H9 (cell line): ENCODE results near the gene DNER. TPM values are rescaled to one million over a fixed set of nuclear protein-coding genes. Genes with fewer than 3 reads are reported as not detected.

Experiments used
- DNase-seq: peaks from one replicate; pipeline ENCODE4 v3.0.0-alpha.2; 2017
- H2AFZ ChIP-seq: one replicate; pipeline ENCODE4 v1.6.1; 2013; ENCODE audit warnings: mild to moderate bottlenecking, low read length, control low read depth, moderate library complexity
- H2AK5ac ChIP-seq: 2 replicates; pipeline ENCODE4 v1.6.1; 2013; ENCODE audit warnings: low read length, control low read depth, mixed read lengths; ENCODE audit not compliant: insufficient read length
- H2BK120ac ChIP-seq: one replicate; pipeline ENCODE4 v1.6.1; 2013; ENCODE audit warnings: low read depth, mild to moderate bottlenecking, low read length, control low read depth, inconsistent platforms; ENCODE audit not compliant: poor library complexity, severe bottlenecking
- H2BK12ac ChIP-seq: 2 replicates; pipeline ENCODE4 v1.6.1; 2013; ENCODE audit warnings: low read length, control low read depth, mixed read lengths, low read depth; ENCODE audit not compliant: insufficient read length
- H2BK15ac ChIP-seq: 2 replicates; pipeline ENCODE4 v1.6.1; 2013; ENCODE audit warnings: low read depth, low read length, control low read depth
- H2BK20ac ChIP-seq: one replicate; pipeline ENCODE4 v1.6.1; 2013; ENCODE audit warnings: low read depth, mild to moderate bottlenecking, low read length, control low read depth, inconsistent platforms; ENCODE audit not compliant: poor library complexity, severe bottlenecking
- H2BK5ac ChIP-seq: 2 replicates; pipeline ENCODE4 v1.6.1; 2013; ENCODE audit warnings: low read length, control low read depth, mixed read lengths; ENCODE audit not compliant: insufficient read length
- H3K14ac ChIP-seq: 2 replicates; pipeline ENCODE4 v1.6.1; 2013; ENCODE audit warnings: low read length, control low read depth; ENCODE audit not compliant: insufficient read depth
- H3K18ac ChIP-seq: 2 replicates; pipeline ENCODE4 v1.6.1; 2013; ENCODE audit warnings: low read depth, mild to moderate bottlenecking, mixed read lengths, low read length, control low read depth; ENCODE audit not compliant: insufficient read length
- H3K23ac ChIP-seq: 2 replicates; pipeline ENCODE4 v1.6.1; 2013; ENCODE audit warnings: low read length, control low read depth, mixed read lengths, low read depth; ENCODE audit not compliant: insufficient read length
- H3K23me2 ChIP-seq: 2 replicates; pipeline ENCODE4 v1.6.1; 2013; ENCODE audit warnings: low read depth, mild to moderate bottlenecking, mixed read lengths, low read length, control low read depth; ENCODE audit not compliant: insufficient read length, poor library complexity, severe bottlenecking
- H3K27ac ChIP-seq: 2 replicates; pipeline ENCODE4 v1.5.1; 2013; ENCODE audit warnings: low read length, control low read depth, mixed read lengths, low read depth; ENCODE audit not compliant: insufficient read length
- H3K27me3 ChIP-seq: 2 replicates; pipeline ENCODE4 v1.6.1; 2013; ENCODE audit warnings: low read length, control low read depth, inconsistent platforms; ENCODE audit not compliant: insufficient read depth
- H3K4ac ChIP-seq: 2 replicates; pipeline ENCODE4 v1.6.1; 2013; ENCODE audit warnings: low read depth, mild to moderate bottlenecking, control low read depth, inconsistent platforms, low read length, moderate library complexity
- H3K4me1 ChIP-seq: 2 replicates; pipeline ENCODE4 v1.6.1; 2013; ENCODE audit warnings: low read length, control low read depth, inconsistent platforms; ENCODE audit not compliant: insufficient read depth
- H3K4me2 ChIP-seq: 2 replicates; pipeline ENCODE4 v1.6.1; 2013; ENCODE audit warnings: low read length, control low read depth, mixed read lengths; ENCODE audit not compliant: insufficient read length, insufficient read depth
- H3K56ac ChIP-seq: 2 replicates; pipeline ENCODE4 v1.6.1; 2013; ENCODE audit warnings: low read depth, mild to moderate bottlenecking, mixed read lengths, low read length, control low read depth; ENCODE audit not compliant: insufficient read length
- H3K79me1 ChIP-seq: 2 replicates; pipeline ENCODE4 v1.6.1; 2013; ENCODE audit warnings: low read depth, mild to moderate bottlenecking, moderate library complexity, low read length, control low read depth, inconsistent platforms; ENCODE audit not compliant: insufficient read depth, poor library complexity, severe bottlenecking
- H3K79me2 ChIP-seq: 2 replicates; pipeline ENCODE4 v1.6.1; 2013; ENCODE audit warnings: low read length, control low read depth, inconsistent platforms; ENCODE audit not compliant: insufficient read depth
- H3K9ac ChIP-seq: 2 replicates; pipeline ENCODE4 v1.6.1; 2013; ENCODE audit warnings: low read length, control low read depth, mixed read lengths; ENCODE audit not compliant: insufficient read length; ENCODE audit errors: extremely low read depth
- H3K9me3 ChIP-seq: one replicate; pipeline ENCODE4 v1.6.1; 2013; ENCODE audit warnings: low read depth, low read length, inconsistent platforms; ENCODE audit not compliant: control insufficient read depth
- H3T11ph ChIP-seq: one replicate; pipeline ENCODE4 v1.6.1; 2013; ENCODE audit warnings: mild to moderate bottlenecking, low read length, control low read depth, inconsistent platforms
- H4K20me1 ChIP-seq: one replicate; pipeline ENCODE4 v1.6.1; 2013; ENCODE audit not compliant: control insufficient read depth, insufficient read length, insufficient read depth
- H4K5ac ChIP-seq: 2 replicates; pipeline ENCODE4 v1.6.1; 2013; ENCODE audit warnings: low read depth, mild to moderate bottlenecking, mixed read lengths, low read length, control low read depth; ENCODE audit not compliant: insufficient read length
- H4K8ac ChIP-seq: replicated peaks from 2 replicates; pipeline ENCODE4 v1.6.1; 2013; ENCODE audit warnings: low read length, control low read depth, mixed read lengths, low read depth; ENCODE audit not compliant: insufficient read length
- H4K91ac ChIP-seq: 2 replicates; pipeline ENCODE4 v1.6.1; 2013; ENCODE audit warnings: low read depth, mild to moderate bottlenecking, moderate library complexity, mixed read lengths, low read length, control low read depth; ENCODE audit not compliant: insufficient read length
- H3K27ac Mint-ChIP-seq, 3 experiments: 2 replicates in 2 of 3; 3 replicates in 1 of 3; pipeline ENCODE4 v1.8.0; 2020 to 2021; ENCODE audit warnings: mixed read lengths in 3 of 3, mild to moderate bottlenecking in 1 of 3, moderate library complexity in 1 of 3
- H3K27me3 Mint-ChIP-seq: 2 replicates; pipeline ENCODE4 v1.8.0; 2021; ENCODE audit warnings: low read depth, mild to moderate bottlenecking, moderate library complexity, mixed read lengths
- H3K36me3 Mint-ChIP-seq, 3 experiments: 2 replicates in 2 of 3; 3 replicates in 1 of 3; pipeline ENCODE4 v1.8.0; 2020 to 2021; ENCODE audit warnings: low read depth in 3 of 3, mixed read lengths in 3 of 3; ENCODE audit not compliant: insufficient read depth in 1 of 3
- H3K4me1 Mint-ChIP-seq, 2 experiments: 2 replicates each; pipeline ENCODE4 v1.8.0; 2020; ENCODE audit warnings: mixed read lengths in 2 of 2
- H3K4me3 Mint-ChIP-seq, 2 experiments: 2 replicates in 1 of 2; 3 replicates in 1 of 2; pipeline ENCODE4 v1.8.0; 2020 to 2021; ENCODE audit warnings: mild to moderate bottlenecking in 2 of 2, mixed read lengths in 2 of 2, moderate library complexity in 1 of 2
- H3K9me3 Mint-ChIP-seq, 2 experiments: 2 replicates in 1 of 2; 3 replicates in 1 of 2; pipeline ENCODE4 v1.8.0; 2020; ENCODE audit warnings: mild to moderate bottlenecking in 2 of 2, mixed read lengths in 2 of 2, moderate library complexity in 1 of 2
- WGBS: extraction: QIAGEN DNeasy Blood & Tissue Kit; methylation state at CpG from one replicate; pipeline ENCODE4 v1.1.7; 2013; ENCODE audit warnings: missing lambda C conversion rate, low lambda C conversion rate, mixed read lengths; ENCODE audit not compliant: insufficient read length; ENCODE audit errors: extremely low coverage; 5-methylcytosine and 5-hydroxymethylcytosine counted together
- total RNA-seq: library from RNA; stranded (reverse); gene quantifications from 2 replicates; pipeline ENCODE4 v1.2.1, GENCODE V29; 2021
- TF ChIP-seq, protein P1 (sequence below): fragments of 200-600 bp; sonication (generic); conservative IDR thresholded peaks from 3 replicates; pipeline ENCODE4 v1.8.0; 2021; ENCODE audit warnings: antibody characterized with exemption, mild to moderate bottlenecking

DNER gene
- total RNA-seq, 1 experiment from 2014 or later: 1.0 TPM

DNA sequence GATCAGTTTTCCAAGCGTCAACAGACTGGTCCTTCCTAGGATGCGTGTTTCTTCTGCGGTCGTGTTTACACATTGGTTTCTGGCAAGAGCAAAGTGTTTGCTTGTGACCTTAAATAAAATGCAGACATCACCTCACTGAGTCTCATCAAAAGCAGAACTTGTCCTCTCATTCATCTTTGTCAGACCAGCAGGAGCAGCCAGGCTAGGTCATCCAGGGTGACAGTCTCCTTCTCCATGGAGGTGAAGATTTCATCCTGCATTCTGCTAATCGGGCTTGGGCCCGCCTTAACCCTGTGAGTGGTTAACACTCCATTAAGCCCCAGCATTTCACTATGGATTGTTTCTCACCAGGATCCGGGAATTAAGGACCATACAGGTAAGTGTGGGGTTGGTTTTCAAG lies 379.0 kb downstream of the DNER start:
- no peak overlapping the region for H2BK120ac ChIP-seq
- H2AK5ac ChIP-seq: no peak overlapping the region
- H3K23me2 ChIP-seq: no peaks in the 10 kb centered on the region
- H3K79me2 ChIP-seq: no peaks in the 10 kb centered on the region
- no peak overlapping the region for H3K9ac ChIP-seq
- H3K4me2 ChIP-seq: no peak overlapping the region
- Mint-ChIP-seq H3K27me3 (no peaks in the 10 kb centered on the region; the same call in 1 of the 2 replicates), H3K36me3 (no peaks in the 10 kb centered on the region), H3K4me1 (peaks cover 5 to 8% of the 10 kb centered on the region in 2 experiments; a peak in 3 of 4 replicates), H3K9me3 (no peaks in the 10 kb centered on the region; a peak in 1 of 5 replicates), H3K4me3 (no peak overlapping the region), H3K27ac (peak overlapping the region in 1 of 3 experiments; percentile 96; a peak in 1 of 7 replicates)
- TF ChIP-seq, protein P1, sequence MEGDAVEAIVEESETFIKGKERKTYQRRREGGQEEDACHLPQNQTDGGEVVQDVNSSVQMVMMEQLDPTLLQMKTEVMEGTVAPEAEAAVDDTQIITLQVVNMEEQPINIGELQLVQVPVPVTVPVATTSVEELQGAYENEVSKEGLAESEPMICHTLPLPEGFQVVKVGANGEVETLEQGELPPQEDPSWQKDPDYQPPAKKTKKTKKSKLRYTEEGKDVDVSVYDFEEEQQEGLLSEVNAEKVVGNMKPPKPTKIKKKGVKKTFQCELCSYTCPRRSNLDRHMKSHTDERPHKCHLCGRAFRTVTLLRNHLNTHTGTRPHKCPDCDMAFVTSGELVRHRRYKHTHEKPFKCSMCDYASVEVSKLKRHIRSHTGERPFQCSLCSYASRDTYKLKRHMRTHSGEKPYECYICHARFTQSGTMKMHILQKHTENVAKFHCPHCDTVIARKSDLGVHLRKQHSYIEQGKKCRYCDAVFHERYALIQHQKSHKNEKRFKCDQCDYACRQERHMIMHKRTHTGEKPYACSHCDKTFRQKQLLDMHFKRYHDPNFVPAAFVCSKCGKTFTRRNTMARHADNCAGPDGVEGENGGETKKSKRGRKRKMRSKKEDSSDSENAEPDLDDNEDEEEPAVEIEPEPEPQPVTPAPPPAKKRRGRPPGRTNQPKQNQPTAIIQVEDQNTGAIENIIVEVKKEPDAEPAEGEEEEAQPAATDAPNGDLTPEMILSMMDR: no peak
- H3K27ac ChIP-seq: no peak overlapping the region
- H4K5ac ChIP-seq: no peak overlapping the region
- no peak for DNase-seq
- no CpG with 5 or more reads among the region's 7 CpGs for WGBS
- H4K91ac ChIP-seq: no peak overlapping the region
- no peaks in the 10 kb centered on the region for H3K4me1 ChIP-seq
- no peak overlapping the region for H3K56ac ChIP-seq
- no peaks in the 10 kb centered on the region for H3K9me3 ChIP-seq
- H3K18ac ChIP-seq: no peak overlapping the region
- H3K27me3 ChIP-seq: no peaks in the 10 kb centered on the region
- H3T11ph ChIP-seq: no peak overlapping the region
- H4K20me1 ChIP-seq: no peaks in the 10 kb centered on the region
- no peak overlapping the region for H2AFZ ChIP-seq
- H3K14ac ChIP-seq: no peak overlapping the region
- H2BK5ac ChIP-seq: no peak overlapping the region
- H2BK12ac ChIP-seq: no peak overlapping the region
- no peaks in the 10 kb centered on the region for H3K79me1 ChIP-seq
- no peak overlapping the region for H2BK20ac ChIP-seq
- H3K23ac ChIP-seq: no peak overlapping the region
- no peak overlapping the region for H3K4ac ChIP-seq
- no peak overlapping the region for H2BK15ac ChIP-seq
- no peak overlapping the region for H4K8ac ChIP-seq
